T-helper 2 cell treated with Interferon-gamma antibody and Interleukin-4, amounts not matched to agents 100 ng/mL and 5 ng/mL, for 36 hours (primary cell): ENCODE measurements around the gene C2CD2L. TPM values are rescaled to one million over a fixed set of nuclear protein-coding genes. Genes with fewer than 3 reads are reported as not detected.
"Not testable (repeated sequence)": the region's sequence is repeated elsewhere in the genome, so short reads cannot be mapped to it uniquely, and the experiment has no call there.

Source experiments
- intact Hi-C: fragments of 100-400 bp; cut with micrococcal nuclease; formaldehyde crosslinking; loops from one replicate; pipeline ENCODE4 v1.15.1; 2023
- total RNA-seq: library from RNA; stranded (reverse); gene quantifications from 2 replicates; pipeline ENCODE4 v1.2.3, GENCODE V29; 2022

Gene C2CD2L
- total RNA-seq: 28.4 and 29.9 TPM in 2 replicates

DNA sequence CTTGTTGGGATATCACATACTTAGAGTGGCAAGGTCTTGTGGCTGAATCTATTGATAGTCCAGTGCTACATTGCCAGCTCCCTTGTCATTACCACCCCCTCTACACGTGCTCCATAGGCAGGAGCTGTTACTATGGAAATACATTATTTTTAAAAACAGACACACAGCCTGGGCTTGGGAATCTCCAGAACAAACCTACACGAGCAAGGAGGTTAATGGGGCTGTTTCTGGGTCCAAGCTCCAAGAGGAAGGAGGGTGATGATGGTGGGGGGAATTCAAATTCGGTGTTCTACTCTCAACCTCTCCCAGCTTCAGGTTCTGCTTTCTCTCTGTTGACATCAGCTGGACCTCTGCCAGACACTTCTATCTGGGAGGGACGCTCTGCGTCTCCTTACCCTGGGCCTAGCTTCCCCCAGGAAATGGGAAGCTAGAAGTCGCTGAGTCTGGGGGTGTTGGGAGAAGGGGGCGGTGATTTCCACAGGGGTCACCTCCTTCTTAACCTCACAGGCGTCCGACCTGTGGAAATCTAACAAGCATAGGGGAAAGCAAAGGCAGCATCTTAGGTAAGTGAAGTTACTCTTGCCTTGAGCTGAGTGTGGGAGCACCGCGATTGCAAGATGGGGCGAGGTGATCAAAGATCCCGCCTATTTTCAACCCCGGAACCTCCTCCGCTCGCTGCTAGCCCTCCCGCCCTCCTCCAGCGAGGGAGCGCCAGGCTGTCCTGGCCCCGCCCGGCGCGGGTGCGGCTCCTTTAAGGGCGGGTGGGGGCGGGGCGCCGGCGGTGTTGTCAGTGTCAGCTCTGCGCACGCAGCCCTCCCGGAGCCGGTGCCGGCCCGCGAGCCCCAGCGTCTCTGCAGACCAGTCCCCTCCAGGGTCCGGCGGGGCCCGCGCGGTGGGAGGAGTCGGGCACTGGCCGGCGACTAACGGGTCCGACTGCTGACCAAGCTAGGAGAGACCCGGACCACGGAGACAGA lies at the start of gene C2CD2L:
Gene C2CD2L (plus strand): TSS at position 781 of the 974 bp plus-strand sequence. CDS start 398 bp downstream, outside the sequence.
- intact Hi-C loops: loop anchor here (1.0 to 5.0 kb wide), 3 partner anchors 12 to 180 kb away; partner anchors contain the start of genes BCL9L and HINFP

DNA sequence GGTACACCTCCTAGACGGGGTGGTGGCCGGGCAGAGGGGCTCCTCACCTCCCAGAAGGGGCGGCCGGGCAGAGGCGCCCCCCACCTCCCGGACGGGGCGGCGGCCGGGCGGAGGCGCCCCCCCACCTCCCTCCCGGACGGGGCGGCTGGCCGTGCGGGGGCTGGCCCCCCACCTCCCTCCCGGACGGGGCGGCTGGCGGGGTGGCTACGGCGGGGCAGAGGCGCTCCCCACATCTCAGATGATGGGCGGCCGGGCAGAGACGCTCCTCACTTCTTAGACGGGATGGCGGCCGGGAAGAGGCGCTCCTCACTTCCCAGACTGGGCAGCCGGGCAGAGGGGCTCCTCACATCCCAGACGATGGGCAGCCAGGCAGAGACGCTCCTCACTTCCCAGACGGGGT lies 48.0 kb upstream of the C2CD2L start:
- intact Hi-C loops: not testable (repeated sequence)

DNA sequence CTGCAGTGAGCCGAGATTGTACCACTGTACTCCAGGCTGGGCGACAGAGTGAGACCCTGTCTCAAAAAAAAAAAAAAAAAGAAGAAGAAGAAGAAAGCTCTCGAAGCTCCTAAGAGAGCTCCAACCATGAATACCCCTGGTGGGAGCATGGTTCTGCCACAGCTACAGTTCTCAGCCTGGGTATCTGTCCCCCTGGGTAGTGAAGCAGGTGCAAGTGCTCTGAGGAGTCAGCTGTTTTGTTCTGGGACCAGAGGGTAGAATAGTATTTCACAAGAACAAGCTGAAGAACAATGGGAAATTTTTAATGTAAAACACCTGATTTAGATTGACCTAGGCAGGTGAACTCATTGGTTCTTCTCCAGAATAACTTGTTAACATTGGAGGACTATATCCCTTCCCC lies 45.9 kb upstream of the C2CD2L start:
- intact Hi-C loops: no loop called here

DNA sequence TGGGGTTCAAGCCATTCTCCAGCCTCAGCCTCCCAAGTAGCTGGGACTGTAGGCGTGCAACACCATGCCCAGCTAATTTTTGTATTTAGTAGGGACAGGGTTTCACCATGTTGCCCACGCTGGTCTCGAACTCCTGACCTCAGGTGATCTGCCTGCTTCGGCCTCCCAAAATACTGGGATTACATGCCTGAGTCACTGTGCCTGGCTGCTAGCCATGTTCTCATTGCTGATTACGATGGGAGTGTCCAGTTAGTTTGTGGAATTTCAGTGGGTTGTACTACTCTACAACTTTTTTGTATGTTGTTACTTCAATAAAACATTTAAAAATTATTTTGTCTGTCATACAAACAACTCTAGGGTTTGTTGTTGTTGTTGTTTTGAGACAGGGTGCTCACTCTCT lies 44.4 kb upstream of the C2CD2L start:
- intact Hi-C loops: no loop called here

DNA sequence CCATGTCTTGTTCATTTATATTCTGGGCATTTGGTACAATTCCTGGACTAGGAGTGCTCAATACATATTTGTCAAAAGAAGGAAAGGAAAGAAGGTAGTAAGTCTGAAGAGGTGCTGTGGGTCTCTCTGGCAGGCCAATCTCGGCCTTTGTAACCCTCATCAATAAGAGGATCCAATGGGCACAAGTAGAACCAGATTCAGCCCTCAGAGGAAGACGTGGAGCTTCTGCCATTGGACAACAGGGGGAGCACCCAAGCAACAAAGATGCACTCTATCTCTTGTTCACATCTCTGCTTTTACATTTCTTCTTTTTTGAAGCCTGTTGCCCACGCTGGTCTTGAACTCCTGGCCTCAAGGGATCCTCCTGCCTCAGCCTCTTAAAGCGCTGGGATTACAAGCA lies 41.8 kb upstream of the C2CD2L start:
- intact Hi-C loops: loop anchor here (1.0 to 5.0 kb wide), 3 partner anchors 132 to 267 kb away; partner anchors contain the start of gene RNF26

DNA sequence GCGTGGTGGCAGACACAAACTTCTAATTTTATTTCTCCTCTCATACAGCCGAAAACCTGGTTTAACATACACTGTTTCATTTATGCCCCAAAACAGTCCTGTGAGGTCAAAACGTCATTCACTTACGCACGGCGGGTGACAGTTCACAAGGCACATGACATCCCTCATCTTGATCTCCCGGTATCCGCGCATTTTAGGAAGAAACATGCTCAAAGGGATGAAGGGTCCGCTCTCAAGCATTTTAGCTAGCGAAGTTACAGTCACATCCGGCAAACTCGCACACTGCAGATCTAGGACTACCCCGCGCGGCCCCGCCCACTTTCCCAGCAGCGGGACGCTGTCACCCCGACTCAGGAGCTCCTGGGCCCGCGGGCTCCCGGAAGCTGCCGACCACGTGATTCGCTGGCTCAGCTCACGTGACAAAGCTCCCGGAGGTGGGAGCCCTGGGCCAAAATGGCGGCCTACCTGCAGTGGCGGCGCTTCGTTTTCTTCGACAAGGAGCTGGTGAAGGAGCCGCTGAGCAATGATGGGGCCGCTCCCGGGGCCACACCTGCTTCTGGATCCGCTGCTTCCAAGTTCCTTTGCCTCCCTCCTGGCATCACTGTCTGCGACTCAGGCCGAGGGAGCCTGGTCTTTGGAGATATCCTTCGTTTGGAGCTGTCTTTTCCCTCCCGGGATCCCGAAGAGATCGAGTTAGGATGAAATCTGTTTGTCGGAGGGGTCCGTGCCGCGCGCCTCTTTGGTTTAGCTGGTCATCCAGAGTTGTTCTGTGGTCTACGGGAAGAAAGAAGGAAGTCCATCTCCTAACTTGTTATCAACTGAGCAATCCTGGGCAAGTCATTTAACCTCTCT lies 39.5 kb upstream of the C2CD2L start, which contains the start of gene VPS11:
Gene VPS11 (plus strand): TSS at position 448 of the 852 bp plus-strand sequence. CDS start 6 bp downstream, at position 454.
- intact Hi-C loops: loop anchor here (1.0 to 5.0 kb wide), 8 partner anchors 10 to 265 kb away; partner anchors contain the start of genes HINFP, HMBS, HYOU1 and RNF26

DNA sequence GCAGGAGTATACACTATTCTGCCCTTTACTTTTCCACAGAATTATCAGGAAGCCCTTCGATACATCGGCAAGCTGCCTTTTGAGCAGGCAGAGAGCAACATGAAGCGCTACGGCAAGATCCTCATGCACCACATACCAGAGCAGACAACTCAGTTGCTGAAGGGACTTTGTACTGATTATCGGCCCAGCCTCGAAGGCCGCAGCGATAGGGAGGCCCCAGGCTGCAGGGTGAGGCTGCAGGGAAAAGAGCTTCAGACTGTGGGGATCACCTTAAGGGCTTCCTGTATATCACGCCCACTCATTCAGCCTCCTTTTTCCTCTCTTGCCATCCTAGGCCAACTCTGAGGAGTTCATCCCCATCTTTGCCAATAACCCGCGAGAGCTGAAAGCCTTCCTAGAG lies 29.3 kb upstream of the C2CD2L start:
- intact Hi-C loops: no loop called here

DNA sequence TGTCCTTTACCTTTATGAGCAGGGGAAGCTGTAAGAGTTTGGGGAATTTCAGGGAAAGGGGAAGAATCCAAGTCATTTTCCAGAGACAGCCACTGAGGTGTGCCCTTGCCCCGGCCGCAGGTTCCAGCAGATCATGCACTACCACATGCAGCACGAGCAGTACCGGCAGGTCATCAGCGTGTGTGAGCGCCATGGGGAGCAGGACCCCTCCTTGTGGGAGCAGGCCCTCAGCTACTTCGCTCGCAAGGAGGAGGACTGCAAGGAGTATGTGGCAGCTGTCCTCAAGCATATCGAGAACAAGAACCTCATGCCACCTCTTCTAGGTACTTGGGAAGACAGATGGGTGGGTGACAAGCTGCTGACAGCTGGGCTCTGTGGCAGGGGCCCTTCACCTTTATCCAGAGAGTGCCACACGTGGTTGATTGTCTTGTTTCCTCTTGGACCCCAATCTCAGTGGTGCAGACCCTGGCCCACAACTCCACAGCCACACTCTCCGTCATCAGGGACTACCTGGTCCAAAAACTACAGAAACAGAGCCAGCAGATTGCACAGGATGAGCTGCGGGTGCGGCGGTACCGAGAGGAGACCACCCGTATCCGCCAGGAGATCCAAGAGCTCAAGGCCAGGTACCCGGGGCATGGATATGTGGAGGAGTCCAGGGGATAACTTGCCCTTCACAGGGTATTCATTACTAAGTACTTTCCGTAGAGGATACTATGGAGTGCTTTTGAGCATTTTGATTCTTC lies 28.3 kb upstream of the C2CD2L start:
- intact Hi-C loops: no loop called here

DNA sequence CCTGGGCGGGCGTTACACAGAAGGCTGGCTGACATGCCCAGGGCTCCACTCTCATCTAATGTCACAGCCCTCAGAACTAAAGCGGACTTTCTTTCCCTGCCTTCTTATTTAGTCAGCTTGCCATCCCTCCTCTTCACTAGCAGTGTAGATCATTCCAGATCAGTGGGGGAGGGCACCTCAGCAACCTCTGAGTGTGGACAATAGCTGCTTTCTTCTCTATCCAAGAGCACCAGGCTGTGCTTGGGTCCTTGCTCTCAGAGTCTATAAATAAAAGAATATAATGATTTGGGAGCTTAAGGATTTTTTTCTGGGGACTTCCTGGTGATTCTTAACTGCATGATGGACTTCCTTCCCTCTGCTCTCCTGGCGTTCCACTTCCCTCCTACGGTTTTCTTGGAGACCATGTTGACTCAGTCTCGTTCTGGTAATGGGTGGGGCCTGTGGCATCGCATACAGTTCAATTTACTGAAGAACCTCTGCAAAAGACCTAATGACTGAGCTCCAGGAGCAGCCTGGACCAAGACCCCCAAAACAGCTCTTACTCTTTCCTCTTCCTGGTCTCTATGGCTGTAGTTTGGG lies 25.4 kb upstream of the C2CD2L start:
- intact Hi-C loops: no loop called here

DNA sequence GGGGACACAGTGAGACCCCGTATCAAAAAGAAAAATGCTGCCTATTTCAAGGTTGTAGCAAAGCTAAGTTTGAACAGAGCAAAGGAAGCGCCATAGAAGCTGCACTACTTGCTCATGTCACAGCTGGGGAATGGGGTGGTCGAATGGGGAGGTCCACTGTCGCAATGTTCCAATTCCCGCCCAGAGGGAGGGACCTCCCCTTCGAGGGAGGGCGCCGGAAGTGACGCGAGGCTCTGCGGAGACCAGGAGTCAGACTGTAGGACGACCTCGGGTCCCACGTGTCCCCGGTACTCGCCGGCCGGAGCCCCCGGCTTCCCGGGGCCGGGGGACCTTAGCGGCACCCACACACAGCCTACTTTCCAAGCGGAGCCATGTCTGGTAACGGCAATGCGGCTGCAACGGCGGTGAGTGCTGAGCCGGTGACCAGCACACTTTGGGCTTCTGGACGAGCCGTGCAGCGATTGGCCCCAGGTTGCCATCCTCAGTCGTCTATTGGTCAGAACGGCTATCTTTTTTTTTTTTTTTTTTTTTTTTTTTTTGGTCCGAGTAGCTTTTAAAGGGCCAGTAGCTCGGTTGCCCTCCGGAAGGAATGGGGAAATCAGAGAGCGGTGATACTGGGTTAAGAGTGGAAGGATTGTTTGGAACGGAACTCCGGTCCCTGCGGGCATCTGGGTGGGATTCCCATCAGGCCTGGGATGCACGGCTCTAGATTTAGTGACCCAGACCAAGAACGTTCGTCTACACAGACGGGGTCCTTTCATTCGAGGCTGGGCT lies 22.3 kb upstream of the C2CD2L start, which contains the start of gene HMBS:
Gene HMBS (plus strand): TSS at position 219 of the 774 bp plus-strand sequence. CDS start 153 bp downstream, at position 372.
- intact Hi-C loops: loop anchor here (1.0 to 2.0 kb wide), 5 partner anchors 10 to 36 kb away; partner anchors contain the start of genes DPAGT1, HINFP, HYOU1 and VPS11

DNA sequence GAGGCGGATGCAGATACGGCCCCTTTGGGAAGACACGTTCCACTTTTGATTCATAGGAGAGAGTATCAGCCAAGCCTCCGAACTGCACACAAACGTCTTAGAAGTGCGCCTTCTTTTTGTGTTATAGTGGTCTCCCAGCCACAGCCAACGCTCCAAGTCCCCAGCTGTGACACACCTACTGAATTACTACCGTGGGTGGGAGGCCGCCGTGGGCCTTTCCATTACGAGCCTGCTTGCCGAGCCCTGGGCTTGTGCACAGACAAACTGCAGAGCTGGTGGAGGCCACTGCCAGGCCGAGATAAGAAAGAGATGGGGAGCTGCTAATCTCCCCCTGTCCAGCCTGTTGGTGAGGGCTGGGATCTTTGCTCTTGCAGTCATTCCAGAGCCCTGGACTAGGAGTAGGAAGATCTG lies 21.7 kb upstream of the C2CD2L start:
- intact Hi-C loops: loop anchor here (1.0 to 2.0 kb wide), 4 partner anchors 10 to 36 kb away; partner anchors contain the start of genes DPAGT1, HINFP and HYOU1

DNA sequence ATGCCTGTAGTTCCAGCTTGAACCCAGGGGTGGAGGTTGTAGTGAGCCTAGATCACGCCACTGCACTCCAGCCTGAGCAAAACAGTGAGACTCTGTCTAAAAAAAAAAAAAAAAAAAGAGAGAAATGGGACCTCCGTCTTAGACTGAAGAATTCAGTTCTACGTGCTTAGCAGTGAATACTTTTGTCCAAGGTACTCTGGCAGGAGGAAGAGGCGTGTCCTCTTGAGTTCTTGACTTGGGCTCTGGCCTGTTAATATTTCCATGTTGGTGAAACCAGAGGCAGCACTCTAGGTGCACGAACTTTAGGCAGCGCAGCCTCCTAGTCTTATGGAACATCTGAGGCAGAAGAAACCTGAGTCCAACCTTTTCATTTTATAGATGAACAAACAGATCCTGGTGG lies 20.0 kb upstream of the C2CD2L start:
- intact Hi-C loops: no loop called here

DNA sequence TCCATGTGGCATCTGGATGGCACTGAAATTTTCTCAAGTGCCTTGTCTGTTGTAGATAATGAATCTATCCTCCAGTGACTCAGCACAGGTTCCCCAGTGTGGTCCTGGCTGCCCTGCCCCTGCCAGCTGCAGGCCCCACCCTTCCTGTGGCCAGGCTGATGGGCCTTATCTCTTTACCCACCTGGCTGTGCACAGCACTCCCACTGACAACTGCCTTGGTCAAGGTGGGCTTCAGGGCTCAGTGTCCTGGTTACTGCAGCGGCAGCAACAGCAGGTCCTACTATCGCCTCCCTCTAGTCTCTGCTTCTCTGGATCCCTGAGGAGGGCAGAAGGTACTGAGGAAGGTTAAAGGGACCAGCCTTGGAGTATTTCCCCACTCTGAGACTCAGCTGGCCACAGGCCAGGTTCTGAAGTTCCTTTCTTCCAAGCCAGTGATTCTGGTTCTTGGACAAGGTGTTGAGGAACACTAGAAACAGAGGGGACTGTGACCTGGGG lies 19.4 kb upstream of the C2CD2L start:
- intact Hi-C loops: no loop called here

DNA sequence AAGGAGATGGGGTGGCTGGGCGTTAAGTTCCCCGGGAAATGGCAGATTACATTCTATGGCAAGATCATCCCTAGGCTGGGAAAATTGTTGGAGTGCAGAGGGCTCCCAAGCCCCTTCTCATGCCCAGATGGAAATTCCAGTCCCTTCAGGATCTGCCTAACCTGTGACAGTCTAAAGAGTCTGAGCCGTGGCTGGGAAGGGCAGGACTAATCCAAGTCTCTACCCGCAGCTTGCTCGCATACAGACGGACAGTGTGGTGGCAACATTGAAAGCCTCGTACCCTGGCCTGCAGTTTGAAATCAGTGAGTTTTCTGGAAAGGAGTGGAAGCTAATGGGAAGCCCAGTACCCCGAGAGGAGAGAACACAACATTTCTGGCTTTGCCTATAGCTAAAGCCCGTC lies 18.7 kb upstream of the C2CD2L start:
- intact Hi-C loops: no loop called here

DNA sequence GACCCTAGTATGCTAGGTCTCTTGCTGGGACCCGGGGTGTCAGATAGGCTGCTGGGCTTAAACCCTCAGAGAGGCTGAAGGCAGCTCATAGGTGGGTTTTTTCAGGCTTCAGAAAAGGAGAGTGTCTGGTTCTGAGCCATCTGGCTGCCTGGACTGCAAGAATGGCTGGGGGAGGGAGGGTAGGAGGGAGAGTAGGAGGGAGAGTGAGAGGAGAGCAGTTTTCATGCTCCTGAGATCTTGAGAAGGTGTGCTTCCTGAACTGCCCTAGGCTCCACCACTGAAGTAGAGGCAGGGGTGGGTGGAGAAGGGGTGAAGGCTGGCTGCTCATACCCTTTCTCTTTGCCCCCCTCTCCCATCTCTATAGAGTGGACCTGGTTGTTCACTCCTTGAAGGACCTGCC lies 17.8 kb upstream of the C2CD2L start:
- intact Hi-C loops: no loop called here

DNA sequence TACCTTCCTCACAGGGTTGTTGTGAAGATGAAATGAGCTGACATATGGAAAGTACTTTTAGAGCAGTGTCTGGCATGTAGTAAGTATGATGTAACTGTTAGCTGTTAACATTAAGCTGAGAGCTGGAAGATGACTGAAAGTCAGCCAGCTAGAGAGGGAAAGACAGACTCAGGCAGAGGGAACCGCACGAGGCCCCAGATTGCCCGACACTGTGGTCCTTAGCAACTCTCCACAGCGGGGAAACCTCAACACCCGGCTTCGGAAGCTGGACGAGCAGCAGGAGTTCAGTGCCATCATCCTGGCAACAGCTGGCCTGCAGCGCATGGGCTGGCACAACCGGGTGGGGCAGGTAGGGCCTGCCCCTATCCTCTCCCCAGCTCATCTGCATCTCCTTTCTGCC lies 16.0 kb upstream of the C2CD2L start:
- intact Hi-C loops: loop anchor here (10.0 kb wide), 1 partner anchor 656 kb away; the partner anchor contains the start of gene KMT2A

DNA sequence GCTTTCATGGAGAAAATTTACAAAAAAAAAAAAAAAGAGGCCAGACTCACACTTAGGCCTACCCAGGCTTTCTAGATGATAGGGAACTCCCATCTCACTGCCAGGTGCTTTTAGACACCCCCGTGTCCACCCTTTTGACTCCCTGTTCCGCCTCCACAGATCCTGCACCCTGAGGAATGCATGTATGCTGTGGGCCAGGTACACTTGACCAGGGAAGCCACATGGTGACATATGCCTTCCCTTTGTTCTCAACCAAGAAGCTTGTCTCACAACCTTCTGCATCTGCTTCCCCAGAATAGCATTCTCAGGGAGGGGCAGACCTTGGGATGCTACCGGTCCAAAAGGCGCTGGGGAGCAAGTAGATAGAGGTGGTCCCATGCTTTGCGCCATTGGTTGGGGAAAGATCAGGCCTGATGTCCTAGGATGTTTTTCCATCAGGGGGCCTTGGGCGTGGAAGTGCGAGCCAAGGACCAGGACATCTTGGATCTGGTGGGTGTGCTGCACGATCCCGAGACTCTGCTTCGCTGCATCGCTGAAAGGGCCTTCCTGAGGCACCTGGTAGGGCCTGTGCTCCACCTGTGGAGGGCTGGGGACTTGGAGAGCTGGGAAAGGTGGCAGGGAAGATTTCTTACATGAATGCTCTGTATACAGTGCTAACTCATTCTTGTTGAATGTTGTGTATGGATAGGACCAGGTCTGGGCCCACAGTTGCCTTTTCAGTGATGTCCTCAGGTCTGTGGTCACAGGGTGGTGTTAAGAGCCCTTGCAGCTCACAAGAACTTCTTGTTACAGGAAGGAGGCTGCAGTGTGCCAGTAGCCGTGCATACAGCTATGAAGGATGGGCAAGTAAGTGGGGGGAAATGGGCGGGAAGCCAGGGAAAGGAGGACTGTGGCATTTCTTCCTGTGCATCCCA lies 14.9 kb upstream of the C2CD2L start:
- intact Hi-C loops: loop anchor here (10.0 kb wide), 1 partner anchor 657 kb away; the partner anchor contains the start of gene KMT2A
